Skeletal muscle tissue (tissue), 4 donors: Measurements from ENCODE around the gene ALPK3. TPM values are rescaled to one million over a fixed set of nuclear protein-coding genes. Genes with fewer than 3 reads are reported as not detected.

Experiments used
- H3K27ac ChIP-seq: one replicate; pipeline ENCODE4 v1.7.0; 2013; ENCODE audit warnings: mild to moderate bottlenecking, low read depth, low read length, inconsistent platforms
- H3K27me3 ChIP-seq, 3 donors: one replicate each; pipeline ENCODE4 v1.7.0; 2013; ENCODE audit warnings: low read length in 3 of 3; ENCODE audit not compliant: control insufficient read depth in 3 of 3, insufficient read depth in 3 of 3
- H3K36me3 ChIP-seq, 3 donors: one replicate each; pipeline ENCODE4 v1.7.0; 2013; ENCODE audit warnings: low read length in 3 of 3; ENCODE audit not compliant: control insufficient read depth in 3 of 3, insufficient read depth in 3 of 3
- H3K4me1 ChIP-seq, 3 donors: one replicate each; pipeline ENCODE4 v1.7.0; 2013; ENCODE audit warnings: low read length in 3 of 3, mild to moderate bottlenecking in 3 of 3; ENCODE audit not compliant: control insufficient read depth in 3 of 3, insufficient read depth in 3 of 3
- H3K4me3 ChIP-seq, 3 donors: one replicate each; pipeline ENCODE4 v1.7.0; 2013; ENCODE audit warnings: low read length in 3 of 3
- H3K9ac ChIP-seq, 3 donors: one replicate each; pipeline ENCODE4 v1.7.0; 2013; ENCODE audit warnings: low read length in 3 of 3, mild to moderate bottlenecking in 3 of 3, moderate library complexity in 2 of 3, low read depth in 1 of 3
- H3K9me3 ChIP-seq, 3 donors: one replicate each; pipeline ENCODE4 v1.7.0; 2013; ENCODE audit warnings: low read length in 3 of 3; ENCODE audit not compliant: control insufficient read depth in 3 of 3
- total RNA-seq: library from RNA; depleted of rRNA; stranded (reverse); fragments of >200 nt; gene quantifications from one replicate; pipeline ENCODE4 v1.2.3, GENCODE V29; 2014
- donor health status: Osteomylitis.

Gene ALPK3
- 33.4 TPM for total RNA-seq

- H3K36me3 ChIP-seq = peaks cover 3 to 15% (median 11%) of the 10 kb centered on the region in 3 donors
- H3K27ac ChIP-seq = peak within 1 kb of the TSS; percentile 100
- H3K4me3 ChIP-seq = peak within 1 kb of the TSS; percentile 83 to 94 (median 92)
- peak within 1 kb of the TSS; percentile 98 to 100 (median 100) for H3K9ac ChIP-seq
- no peaks in the 10 kb centered on the region for H3K27me3 ChIP-seq
- peaks cover 43 to 46% (median 45%) of the 10 kb centered on the region in 3 donors for H3K4me1 ChIP-seq
- no peaks in the 10 kb centered on the region for H3K9me3 ChIP-seq
Measured at GRCh38 chr15:84816694-84817465, at the start of gene ALPK3. TSS of gene ALPK3 (plus strand) at chr15:84817356. CDS start at chr15:84817453, 97 bp downstream.

GRCh38 chr15:84772031-84772430 lies 45.1 kb upstream of the ALPK3 start:
- peaks cover 6 to 13% (median 12%) of the 10 kb centered on the region in 3 donors for H3K4me1 ChIP-seq
- H3K27me3 ChIP-seq = no peaks in the 10 kb centered on the region
- H3K4me3 ChIP-seq = no peak overlapping the region
- H3K27ac ChIP-seq = no peak overlapping the region
- peaks cover 13 to 18% (median 16%) of the 10 kb centered on the region in 3 donors for H3K36me3 ChIP-seq
- H3K9me3 ChIP-seq = no peaks in the 10 kb centered on the region
- no peak overlapping the region for H3K9ac ChIP-seq

- Histone ChIP-seq H3K4me1 (peaks cover 6 to 13% (median 12%) of the 10 kb centered on the region in 3 donors), H3K27ac (no peak overlapping the region), H3K36me3 (peaks cover 10 to 16% (median 14%) of the 10 kb centered on the region in 3 donors), H3K27me3 (no peaks in the 10 kb centered on the region), H3K4me3 (no peak overlapping the region), H3K9ac (no peak overlapping the region), H3K9me3 (no peaks in the 10 kb centered on the region)
Measured at GRCh38 chr15:84772467-84772866, 44.7 kb upstream of the ALPK3 start.

GRCh38 chr15:84773716-84774115 lies 43.4 kb upstream of the ALPK3 start:
- H3K9me3 ChIP-seq = no peaks in the 10 kb centered on the region
- no peak overlapping the region for H3K4me3 ChIP-seq
- peaks cover 6 to 13% (median 12%) of the 10 kb centered on the region in 3 donors for H3K4me1 ChIP-seq
- H3K27me3 ChIP-seq = no peaks in the 10 kb centered on the region
- no peak overlapping the region for H3K9ac ChIP-seq
- H3K27ac ChIP-seq = no peak overlapping the region
- H3K36me3 ChIP-seq = peaks cover 15 to 17% (median 15%) of the 10 kb centered on the region in 3 donors

GRCh38 chr15:84775867-84776449 lies 41.2 kb upstream of the ALPK3 start:
- Histone ChIP-seq H3K4me1 (peaks cover 6 to 8% (median 7%) of the 10 kb centered on the region in 3 donors), H3K36me3 (peaks cover 5 to 9% (median 8%) of the 10 kb centered on the region in 3 donors)

GRCh38 chr15:84778194-84778593 lies 39.0 kb upstream of the ALPK3 start:
- Histone ChIP-seq H3K4me3 (no peak overlapping the region), H3K9ac (no peak overlapping the region), H3K9me3 (no peaks in the 10 kb centered on the region), H3K27me3 (no peaks in the 10 kb centered on the region), H3K27ac (no peak overlapping the region), H3K4me1 (peaks cover 6 to 8% (median 6%) of the 10 kb centered on the region in 3 donors), H3K36me3 (peaks cover 14 to 20% (median 16%) of the 10 kb centered on the region in 3 donors)

More at GRCh38 chr15:84775867-84776449, 41.2 kb upstream of the ALPK3 start:
- no peak overlapping the region for H3K9ac ChIP-seq
- H3K9me3 ChIP-seq = no peaks in the 10 kb centered on the region
- no peaks in the 10 kb centered on the region for H3K27me3 ChIP-seq
- no peak overlapping the region for H3K4me3 ChIP-seq
- H3K27ac ChIP-seq = no peak overlapping the region

GRCh38 chr15:84780492-84780891 lies 36.7 kb upstream of the ALPK3 start:
- Histone ChIP-seq H3K4me3 (no peak overlapping the region), H3K27me3 (no peaks in the 10 kb centered on the region), H3K36me3 (peaks cover 33 to 38% (median 34%) of the 10 kb centered on the region in 3 donors), H3K4me1 (peaks cover 11 to 19% (median 18%) of the 10 kb centered on the region in 3 donors), H3K9me3 (no peaks in the 10 kb centered on the region), H3K9ac (no peak overlapping the region), H3K27ac (no peak overlapping the region)

GRCh38 chr15:84781495-84781894 lies 35.7 kb upstream of the ALPK3 start:
- Histone ChIP-seq H3K4me3 (no peak overlapping the region), H3K4me1 (peaks cover 13 to 25% (median 23%) of the 10 kb centered on the region in 3 donors), H3K36me3 (peaks cover 33 to 42% (median 34%) of the 10 kb centered on the region in 3 donors), H3K9ac (no peak overlapping the region), H3K27me3 (no peaks in the 10 kb centered on the region), H3K9me3 (no peaks in the 10 kb centered on the region), H3K27ac (no peak overlapping the region)

GRCh38 chr15:84782346-84782745 lies 34.8 kb upstream of the ALPK3 start:
- H3K36me3 ChIP-seq = peaks cover 33 to 42% (median 34%) of the 10 kb centered on the region in 3 donors
- no peaks in the 10 kb centered on the region for H3K27me3 ChIP-seq
- no peak overlapping the region for H3K9ac ChIP-seq
- no peaks in the 10 kb centered on the region for H3K9me3 ChIP-seq
- peak overlapping the region; percentile 3 for H3K27ac ChIP-seq
- H3K4me3 ChIP-seq = no peak overlapping the region
- H3K4me1 ChIP-seq = peaks cover 20 to 33% (median 28%) of the 10 kb centered on the region in 3 donors
